ENCODE measurements around the gene MAZ.
"Not testable (repeated sequence)": the region's sequence is repeated elsewhere in the genome, so short reads cannot be mapped to it uniquely, and the experiment has no call there.

Gene MAZ

DNA sequence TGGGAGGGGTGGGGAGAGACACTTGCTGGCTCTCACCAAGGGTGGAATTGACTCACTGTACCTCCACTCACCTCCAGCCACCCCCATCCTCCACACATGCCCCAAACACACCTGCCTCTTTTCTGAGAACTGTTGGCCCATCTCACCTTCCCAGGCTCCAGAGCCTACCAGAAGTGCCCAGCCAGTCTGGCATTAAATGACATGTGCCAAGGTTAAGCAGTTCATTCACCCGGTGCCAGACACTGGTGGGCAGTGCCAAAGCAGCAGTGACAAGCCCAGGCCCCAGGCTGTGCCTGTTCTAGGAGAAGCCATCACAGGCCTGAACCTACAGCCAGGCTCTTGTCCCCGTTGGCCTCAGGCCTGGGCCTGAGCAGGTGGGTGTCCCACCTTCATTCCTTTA, 25.2 kb downstream of the MAZ start:
- DNase-seq (ENCODE audit: low spot score): no peak
- no peak for TF ChIP-seq CTCF (IDR thresholded peaks at IDR 0.05; ENCODE audit: borderline replicate concordance, control extremely low read depth, extremely low read depth, insufficient read depth, missing control alignments)
- in situ Hi-C loops (cut with MboI; ENCODE audit: low sequenced_read_pairs, unreplicated experiment): no loop called here

GRCh38 chr16:29833219-29833618, 26.9 kb downstream of the MAZ start:
- in situ Hi-C loops (cut with MboI; ENCODE audit: low sequenced_read_pairs, unreplicated experiment): not testable (repeated sequence)

GRCh38 chr16:29834079-29834478, 27.8 kb downstream of the MAZ start:
- no peak for TF ChIP-seq CTCF (IDR thresholded peaks at IDR 0.05; ENCODE audit: borderline replicate concordance, control extremely low read depth, extremely low read depth, insufficient read depth, missing control alignments)
- DNase-seq (ENCODE audit: low spot score): no peak
- in situ Hi-C loops (cut with MboI; ENCODE audit: low sequenced_read_pairs, unreplicated experiment): no loop called here

More at GRCh38 chr16:29833219-29833618, 26.9 kb downstream of the MAZ start:
- not testable (repeated sequence) for DNase-seq (ENCODE audit: low spot score)

DNA sequence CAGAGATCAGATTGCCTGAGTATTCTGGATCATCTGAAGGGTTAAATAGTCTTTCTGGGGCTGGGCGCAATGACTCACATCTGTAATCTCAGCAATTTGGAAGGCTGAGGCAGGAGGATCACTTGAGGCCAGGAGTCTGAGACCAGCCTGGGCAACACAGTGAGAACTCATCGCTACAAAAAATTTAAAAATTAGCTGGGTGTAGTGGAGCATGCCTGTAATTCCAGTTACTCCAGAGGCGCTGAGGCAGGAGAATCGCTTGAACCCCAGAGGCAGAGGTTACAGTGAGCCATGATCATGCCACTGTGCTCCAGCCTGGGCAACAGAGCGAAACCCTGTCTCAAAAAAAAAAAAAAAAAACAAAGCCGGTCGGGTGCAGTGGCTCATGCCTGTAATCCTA, 29.6 kb downstream of the MAZ start:
- DNase-seq (ENCODE audit: low spot score): no peak
- TF ChIP-seq CTCF (IDR thresholded peaks at IDR 0.05; ENCODE audit: borderline replicate concordance, control extremely low read depth, extremely low read depth, insufficient read depth, missing control alignments): no peak
- in situ Hi-C loops (cut with MboI; ENCODE audit: low sequenced_read_pairs, unreplicated experiment): no loop called here

GRCh38 chr16:29836623-29837022, 30.3 kb downstream of the MAZ start:
- no peak for TF ChIP-seq CTCF (IDR thresholded peaks at IDR 0.05; ENCODE audit: borderline replicate concordance, control extremely low read depth, extremely low read depth, insufficient read depth, missing control alignments)
- no peak for DNase-seq (ENCODE audit: low spot score)
- in situ Hi-C loops (cut with MboI; ENCODE audit: low sequenced_read_pairs, unreplicated experiment): no loop called here

DNA sequence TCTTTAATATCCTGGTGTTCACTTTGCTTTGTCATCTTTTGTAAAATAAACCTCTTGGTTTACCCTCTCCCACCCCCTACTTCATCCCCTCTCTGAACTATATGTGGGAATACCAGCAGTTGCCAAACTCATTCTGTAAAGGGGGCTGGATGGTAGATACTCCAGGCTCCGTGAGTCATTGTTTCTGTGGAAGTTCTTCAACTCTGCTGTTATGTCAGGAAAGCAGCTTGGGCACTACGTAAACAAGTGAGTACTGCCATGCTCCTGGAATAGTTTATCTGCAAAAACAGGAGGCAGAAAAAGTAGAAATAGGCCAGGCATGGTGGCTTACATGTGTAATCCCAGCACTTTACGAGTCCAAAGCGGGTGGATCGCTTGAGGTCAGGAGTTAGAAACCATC, 31.5 kb downstream of the MAZ start:
- DNase-seq (ENCODE audit: low spot score): no peak
- in situ Hi-C loops (cut with MboI; ENCODE audit: low sequenced_read_pairs, unreplicated experiment): no loop called here
- no peak for TF ChIP-seq CTCF (IDR thresholded peaks at IDR 0.05; ENCODE audit: borderline replicate concordance, control extremely low read depth, extremely low read depth, insufficient read depth, missing control alignments)

DNA sequence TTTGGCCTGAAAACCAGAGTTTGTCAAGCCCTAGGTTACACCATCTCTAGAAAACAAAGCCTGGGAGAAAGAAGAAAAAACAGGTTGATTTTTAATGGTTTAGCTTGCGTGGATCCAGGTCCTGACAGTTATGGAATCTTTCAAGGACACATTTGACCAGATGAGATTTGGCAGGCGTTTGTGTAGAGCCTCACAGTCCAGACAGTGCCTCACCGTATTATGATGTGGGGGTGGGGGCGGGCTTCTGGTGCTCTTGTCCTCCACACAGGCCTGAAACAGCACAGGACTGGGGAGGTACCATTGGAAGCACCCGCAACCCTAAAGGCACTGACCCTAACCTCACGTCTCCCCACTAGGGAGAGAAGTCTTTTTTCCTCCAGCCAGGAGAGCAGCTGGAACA, 33.5 kb downstream of the MAZ start:
- TF ChIP-seq CTCF (IDR thresholded peaks at IDR 0.05; ENCODE audit: borderline replicate concordance, control extremely low read depth, extremely low read depth, insufficient read depth, missing control alignments): no peak
- in situ Hi-C loops (cut with MboI; ENCODE audit: low sequenced_read_pairs, unreplicated experiment): no loop called here
- DNase-seq (ENCODE audit: low spot score): no peak
